AG04450 (cell line): Measurements from ENCODE around the gene TMC3. TPM values are rescaled to one million over a fixed set of nuclear protein-coding genes. Genes with fewer than 3 reads are reported as not detected.

Experiments used
- CTCF ChIA-PET: fragments of 300-600, 350-600 bp; formaldehyde crosslinking; extraction: SDS; loops from one replicate; lab custom pipeline; 2022; ENCODE audit warnings: antibody characterized with exemption, inconsistent platforms; lab: Charles Lee
- POLR2A ChIA-PET: fragments of 350-600 bp; formaldehyde crosslinking; extraction: SDS; loops from one replicate; lab custom pipeline; 2021; ENCODE audit warnings: antibody characterized with exemption, inconsistent platforms; lab: Yijun Ruan, JAX
- DNase-seq: peaks from one replicate; pipeline ENCODE4 v3.0.0-alpha.2; 2011; ENCODE audit warnings: low read depth, low spot score
- H3K27ac ChIP-seq: one replicate; pipeline ENCODE4 v1.5.1; 2012; ENCODE audit warnings: low read depth, low read length, control low read depth
- H3K27me3 ChIP-seq: one replicate; pipeline ENCODE4 v1.6.0; 2012; ENCODE audit warnings: low read length; ENCODE audit not compliant: control insufficient read depth, insufficient read depth
- H3K4me3 ChIP-seq: 2 replicates; pipeline ENCODE4 v1.5.1; 2011; ENCODE audit warnings: mild to moderate bottlenecking, low read depth, low read length, control low read depth
- H3K9me3 ChIP-seq: 2 replicates; pipeline ENCODE4 v1.5.1; 2012; ENCODE audit warnings: low read length; ENCODE audit not compliant: control insufficient read depth, insufficient read depth
- CTCF ChIP-seq: IDR thresholded peaks from 2 replicates; pipeline ENCODE4 v1.5.1; 2011; ENCODE audit warnings: low read depth, low read length, control low read depth, inconsistent platforms
- polyA plus RNA-seq: library from polyadenylated mRNA; depleted of rRNA; stranded (reverse); fragments of >200 nt; gene quantifications from 2 replicates; pipeline ENCODE4 v1.2.3, GENCODE V29; 2011

Gene TMC3
- polyA plus RNA-seq, 1 experiment: not detected

- CTCF ChIA-PET: interaction anchor here (0.6 kb wide), 1 partner anchor 63 kb away, joined by 4 read pairs; no protein-coding TSS in a partner anchor
- TF ChIP-seq CTCF: no peak
- H3K9me3 ChIP-seq: no peaks in the 10 kb centered on the region; the same call in 1 of the 2 replicates
- no peaks in the 10 kb centered on the region for H3K27me3 ChIP-seq
- POLR2A ChIA-PET: no interaction called here
- H3K27ac ChIP-seq: no peak overlapping the region
- no peak for DNase-seq
- no peak overlapping the region for H3K4me3 ChIP-seq
These were observed 44.6 kb downstream of the TMC3 start for GRCh38 chr15:81329446-81329845.

GRCh38 chr15:81327516-81327915 lies 46.5 kb downstream of the TMC3 start:
- H3K27me3 ChIP-seq: no peaks in the 10 kb centered on the region
- TF ChIP-seq CTCF: no peak
- H3K27ac ChIP-seq: peak overlapping the region; percentile 83
- POLR2A ChIA-PET: interaction anchor here (0.7 to 2.2 kb wide), 6 partner anchors 10 to 61 kb away, joined by 3 to 23 read pairs (median 4); no protein-coding TSS in a partner anchor
- H3K4me3 ChIP-seq: no peak overlapping the region
- no peaks in the 10 kb centered on the region; the same call in 1 of the 2 replicates for H3K9me3 ChIP-seq
- CTCF ChIA-PET: interaction anchor here (1.0 to 2.3 kb wide), 6 partner anchors 9 to 781 kb away, joined by 3 to 24 read pairs (median 6); no protein-coding TSS in a partner anchor
- peak; percentile 74 for DNase-seq

- H3K4me3 ChIP-seq: no peak overlapping the region
- TF ChIP-seq CTCF: no peak
- DNase-seq: no peak
- CTCF ChIA-PET: interaction anchor here (1.0 to 2.3 kb wide), 5 partner anchors 10 to 154 kb away, joined by 3 to 24 read pairs (median 9); no protein-coding TSS in a partner anchor
- H3K27me3 ChIP-seq: no peaks in the 10 kb centered on the region
- POLR2A ChIA-PET: interaction anchor here (1.3 to 2.2 kb wide), 3 partner anchors 13 to 60 kb away, joined by 3 to 23 read pairs (median 6); no protein-coding TSS in a partner anchor
- H3K27ac ChIP-seq: peak overlapping the region; percentile 42
- H3K9me3 ChIP-seq: no peaks in the 10 kb centered on the region; the same call in 1 of the 2 replicates
These were observed 47.4 kb downstream of the TMC3 start for GRCh38 chr15:81326466-81327212.

- TF ChIP-seq CTCF: no peak
- POLR2A ChIA-PET: interaction anchor here (0.6 to 1.2 kb wide), 8 partner anchors 11 to 232 kb away, joined by 3 to 14 read pairs (median 4); no protein-coding TSS in a partner anchor
- Histone ChIP-seq H3K27ac (peak within 1 kb of the TSS; percentile 34), H3K9me3 (no peaks in the 10 kb centered on the region; the same call in 1 of the 2 replicates), H3K4me3 (peak within 1 kb of the TSS; percentile 95), H3K27me3 (no peaks in the 10 kb centered on the region)
- peak; percentile 88 for DNase-seq
- CTCF ChIA-PET: interaction anchor here (1.2 to 2.8 kb wide), 3 partner anchors 13 to 58 kb away, joined by 3 to 8 read pairs (median 4); no protein-coding TSS in a partner anchor
These were observed 49.8 kb downstream of the TMC3 start, which contains the start of gene STARD5 for GRCh38 chr15:81323944-81324881. TSS of gene STARD5 (minus strand) at chr15:81324141. CDS start at chr15:81324099, 42 bp downstream.
